GM18861 (cell line): Measurements from ENCODE around the gene NFKB1.
A peak's percentile ranks its signal among the peaks of the same experiment; 100 is the strongest.

Source experiments
- ATAC-seq: cut with Tn5 transposase; IDR thresholded peaks from one replicate; pipeline ENCODE4 v1.9.1; 2021; ENCODE audit not compliant: unreplicated experiment

NFKB1 gene

DNA sequence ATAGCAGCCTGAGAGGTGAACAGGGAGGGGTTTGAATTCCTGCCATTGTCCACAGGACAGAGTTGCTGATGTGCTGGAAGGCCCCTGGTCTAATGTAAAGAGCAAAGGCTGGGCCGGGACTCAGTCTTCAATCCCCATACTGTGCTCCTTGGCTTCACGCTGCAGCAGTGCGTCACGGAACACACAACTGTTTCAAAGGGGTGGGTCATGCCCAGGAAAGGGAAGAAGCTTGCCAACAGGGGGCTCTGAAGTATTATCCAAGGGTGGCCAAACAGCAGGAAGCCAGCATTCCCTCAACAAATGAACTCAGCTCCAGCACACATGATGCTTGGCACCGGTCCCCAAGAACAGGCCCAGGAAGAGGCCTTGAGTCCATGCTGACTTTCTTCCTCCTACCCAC lies 122.5 kb downstream of the NFKB1 start:
- no peak for ATAC-seq

- ATAC-seq = no peak
Measured at GRCh38 chr4:102624505-102624904, 123.3 kb downstream of the NFKB1 start.

- peak; percentile 91 for ATAC-seq
Measured at GRCh38 chr4:102625232-102625930, 124.2 kb downstream of the NFKB1 start.

GRCh38 chr4:102627831-102628523 lies 126.8 kb downstream of the NFKB1 start:
- ATAC-seq = no peak

DNA sequence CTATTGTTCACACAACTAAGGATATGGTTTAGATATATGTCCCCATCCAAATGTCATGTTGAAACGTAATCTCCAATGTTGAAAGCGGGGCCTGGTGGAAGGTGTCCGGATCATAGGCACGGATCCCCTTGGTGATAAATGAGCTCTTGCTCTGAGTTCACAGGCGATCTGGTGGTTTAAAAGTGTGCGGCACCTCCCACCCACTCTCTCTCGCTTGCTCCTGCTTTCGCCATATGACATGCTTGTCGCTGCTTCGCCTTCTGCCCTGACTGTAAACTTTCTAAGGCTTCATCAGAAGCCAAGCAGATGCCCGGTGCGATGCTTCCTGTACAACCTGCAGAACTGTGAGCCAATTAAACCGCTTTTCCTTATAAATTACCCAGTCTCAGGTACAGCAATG lies 128.5 kb downstream of the NFKB1 start:
- no peak for ATAC-seq

GRCh38 chr4:102631616-102632015 lies 130.5 kb downstream of the NFKB1 start:
- ATAC-seq = no peak

DNA sequence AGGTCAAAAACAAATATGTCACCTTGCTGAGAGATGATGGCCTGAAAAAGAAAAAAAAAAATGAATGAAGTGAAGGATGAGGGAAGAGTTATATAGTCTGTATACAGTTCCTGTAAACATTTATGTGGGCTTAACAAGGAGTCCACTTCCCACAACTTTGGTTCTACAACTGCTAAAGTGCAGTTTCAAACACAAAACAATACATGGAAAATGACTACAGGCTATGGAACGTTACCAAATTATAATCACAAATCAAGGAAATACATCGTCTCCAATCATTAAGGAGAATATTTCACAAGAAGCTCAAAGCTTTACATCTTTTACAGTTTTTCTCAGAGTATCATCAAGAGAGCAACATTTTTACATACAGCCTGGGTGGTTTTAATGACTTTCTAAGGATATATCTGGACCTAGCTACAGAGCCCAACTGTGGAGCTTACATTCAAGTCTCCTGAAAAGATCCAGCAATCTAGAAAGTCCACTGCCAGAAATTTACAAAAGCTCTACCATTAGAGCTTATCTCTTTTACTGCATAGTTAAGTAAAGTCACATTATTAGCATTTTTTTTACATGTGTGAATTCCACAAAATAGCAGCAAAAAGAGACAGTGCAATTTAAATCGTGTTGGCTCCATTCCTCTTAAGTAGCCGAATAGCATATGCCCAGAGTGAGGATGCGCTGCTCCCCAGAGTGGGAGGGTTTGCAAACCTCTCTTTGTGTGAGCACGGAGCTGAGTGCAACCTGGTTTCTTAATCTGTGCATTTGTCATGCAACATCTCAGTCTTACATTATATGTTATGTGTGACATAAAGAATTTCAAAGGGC lies 131.3 kb downstream of the NFKB1 start:
- no peak for ATAC-seq

- no peak for ATAC-seq
Measured at GRCh38 chr4:102633100-102633499, 131.9 kb downstream of the NFKB1 start.

DNA sequence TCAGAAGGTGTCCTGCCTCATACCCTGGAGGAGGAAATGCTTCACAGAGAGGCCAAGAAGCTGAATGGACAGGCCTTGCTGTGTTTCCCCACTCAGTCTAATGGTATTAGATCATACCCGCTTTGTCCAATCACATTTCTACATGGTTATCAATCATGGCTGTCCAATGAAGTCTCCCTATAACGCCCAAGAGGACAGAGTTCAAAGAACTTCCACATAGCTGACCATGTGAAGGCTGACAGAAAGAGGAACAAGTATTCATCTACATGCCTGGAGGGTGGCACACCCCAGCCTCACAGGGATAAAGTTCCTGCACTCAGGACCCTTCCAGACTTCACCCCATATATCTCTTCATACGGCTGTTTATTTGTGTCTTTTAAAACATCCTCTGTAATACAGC lies 136.2 kb downstream of the NFKB1 start:
- no peak for ATAC-seq

- ATAC-seq = no peak
Measured at GRCh38 chr4:102638621-102639020, 137.5 kb downstream of the NFKB1 start.

GRCh38 chr4:102639598-102639997 lies 138.4 kb downstream of the NFKB1 start:
- no peak for ATAC-seq

DNA sequence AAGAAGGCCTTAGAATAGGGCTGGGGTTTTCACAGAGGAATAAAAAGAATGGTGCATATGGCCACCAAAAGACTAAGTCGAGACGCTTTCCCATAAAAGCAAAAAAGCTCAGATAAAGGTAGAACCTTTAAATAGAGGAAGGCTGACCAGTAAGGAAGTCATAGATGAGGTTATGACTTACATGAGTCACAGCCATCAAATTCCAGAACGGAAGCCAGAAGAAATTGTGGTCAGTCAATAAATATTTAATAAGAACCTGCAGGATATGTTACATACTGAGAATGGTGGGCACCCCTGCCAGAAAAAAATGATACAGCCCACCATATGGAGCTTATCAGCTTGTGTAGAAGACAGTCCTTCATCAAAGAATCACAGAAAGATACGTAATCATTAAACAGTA lies 139.5 kb downstream of the NFKB1 start:
- ATAC-seq = no peak

DNA sequence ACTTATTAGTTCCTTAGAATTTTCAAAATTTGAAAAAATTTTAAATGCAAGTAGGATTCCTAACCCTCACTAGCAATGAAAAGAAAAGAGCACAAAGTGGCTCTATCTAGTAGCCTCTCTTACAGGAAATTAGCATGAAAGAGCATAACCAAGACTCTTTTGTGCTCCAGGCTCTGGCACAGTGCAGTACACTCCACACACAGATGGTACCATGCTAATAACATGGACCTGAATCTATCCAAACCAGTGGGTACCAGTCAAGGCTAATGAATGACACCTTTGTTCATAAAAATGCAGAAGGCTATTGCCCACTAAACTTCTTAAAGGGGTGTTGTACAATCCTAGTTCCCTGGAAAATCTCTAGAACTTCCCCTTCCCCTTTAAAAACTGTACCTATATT lies 140.6 kb downstream of the NFKB1 start:
- no peak for ATAC-seq

DNA sequence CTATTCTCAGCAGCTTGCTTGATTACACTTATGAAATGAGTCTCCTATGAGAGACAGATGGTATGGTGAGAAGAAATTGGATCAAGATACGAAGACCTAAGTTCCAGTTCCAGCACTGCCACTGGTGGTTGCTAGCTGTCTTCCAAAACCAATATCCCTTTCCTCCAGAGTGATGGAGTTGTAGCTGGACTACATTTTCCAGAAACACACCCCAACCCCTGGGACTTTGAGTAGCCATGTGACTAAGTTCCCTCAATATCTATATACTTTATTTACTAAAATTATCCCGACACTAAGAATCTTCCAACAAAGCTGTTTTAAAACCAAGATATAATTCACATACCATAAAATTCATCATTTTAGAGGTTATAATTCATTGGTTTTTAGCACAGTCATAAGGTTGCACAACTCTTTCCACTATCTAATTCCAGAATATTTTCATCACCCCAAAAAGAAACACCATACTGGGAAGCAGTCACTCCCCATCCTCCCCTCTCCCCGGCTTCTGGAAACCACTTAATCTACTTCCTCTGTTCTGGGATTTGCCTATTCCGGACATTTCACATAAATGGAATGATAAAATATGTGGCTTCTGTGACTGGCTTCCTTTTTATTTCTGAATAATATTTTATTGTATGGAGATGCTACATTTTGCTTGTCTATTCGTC lies 141.6 kb downstream of the NFKB1 start:
- ATAC-seq = no peak

DNA sequence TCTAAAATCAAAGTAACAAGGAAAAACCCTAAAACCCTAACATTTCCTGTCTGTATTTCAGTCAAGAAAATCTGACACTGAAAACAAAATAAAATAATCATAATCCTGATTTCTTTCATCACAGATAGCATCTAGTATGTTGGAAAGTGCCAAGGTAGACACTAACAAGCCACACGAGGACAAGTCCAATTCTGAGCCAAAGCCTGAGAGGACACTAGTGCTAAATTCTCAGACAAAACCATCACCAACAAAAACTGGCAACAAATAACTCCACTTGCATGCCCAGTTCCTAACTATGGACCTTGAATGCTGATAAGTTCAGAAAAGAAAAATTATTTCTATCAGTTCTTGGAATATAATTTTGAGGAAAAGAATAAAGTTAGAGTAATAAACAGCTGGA lies 146.0 kb downstream of the NFKB1 start:
- ATAC-seq = no peak

DNA sequence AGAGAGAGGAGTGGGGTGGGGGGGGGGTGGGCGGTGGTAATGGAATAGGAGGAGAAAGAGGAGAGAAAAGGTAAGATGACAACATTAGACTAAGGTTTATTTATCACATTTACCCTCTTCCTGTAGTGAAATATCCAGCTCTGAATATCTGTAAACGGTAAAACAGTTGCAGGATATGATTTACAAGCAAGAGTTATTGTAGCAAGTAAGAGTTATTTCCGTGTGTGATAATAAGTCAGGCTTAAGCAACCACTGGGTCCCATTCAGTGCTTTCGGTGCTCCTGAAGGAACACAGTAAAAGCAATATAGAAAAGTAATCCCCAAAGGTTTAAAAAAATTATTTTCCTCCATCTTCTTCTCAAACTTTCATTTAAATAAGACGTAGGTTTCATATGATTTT lies 156.0 kb downstream of the NFKB1 start:
- ATAC-seq = no peak

DNA sequence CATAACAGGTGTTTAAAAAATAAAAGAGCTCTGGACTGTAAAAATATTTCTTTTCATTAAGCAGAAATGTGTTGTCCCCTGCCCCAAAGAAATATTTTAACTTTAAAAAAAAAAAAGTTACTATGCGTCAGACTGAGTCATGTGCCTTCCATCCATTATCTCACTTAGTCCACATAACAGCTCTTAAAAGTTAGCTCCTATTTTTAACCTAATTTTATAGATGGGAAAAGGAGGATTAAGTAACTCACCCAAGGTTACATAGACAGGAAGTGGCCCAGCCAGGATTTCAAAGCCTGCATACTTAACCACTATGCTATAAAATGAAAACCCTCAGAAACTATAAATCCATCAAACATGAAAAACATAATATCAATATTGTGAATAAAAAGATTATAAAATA lies 161.9 kb downstream of the NFKB1 start:
- no peak for ATAC-seq

DNA sequence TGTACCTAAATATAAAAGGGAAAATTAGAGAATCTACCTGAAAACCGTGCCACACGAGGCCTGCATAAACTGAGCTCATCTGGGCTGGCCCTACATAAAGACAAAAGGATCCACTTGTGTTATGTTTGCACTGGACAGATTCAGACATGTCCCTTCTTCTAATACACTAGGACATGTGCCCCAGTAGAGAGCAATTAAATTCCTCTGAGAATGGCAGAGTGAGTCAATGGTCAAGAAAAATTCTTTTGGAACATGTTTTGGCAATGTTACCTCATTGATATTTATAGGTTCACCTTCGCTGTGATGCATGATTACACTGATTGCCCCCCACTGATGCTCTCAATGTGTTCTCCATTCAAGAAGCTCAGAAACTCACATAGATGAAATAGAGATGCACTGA lies 164.4 kb downstream of the NFKB1 start:
- no peak for ATAC-seq
